HUES64 (cell line): ENCODE results near the gene KLHL30.

Experiments used
- H3K27ac ChIP-seq: 2 replicates; pipeline ENCODE4 v1.7.0; 2013; ENCODE audit warnings: low read depth, low read length, inconsistent platforms
- H3K27me3 ChIP-seq: 2 replicates; pipeline ENCODE4 v1.6.1; 2013; ENCODE audit warnings: mild to moderate bottlenecking, low read length; ENCODE audit not compliant: insufficient read depth
- H3K36me3 ChIP-seq: 2 replicates; pipeline ENCODE4 v1.6.1; 2013; ENCODE audit warnings: mild to moderate bottlenecking, low read length; ENCODE audit not compliant: insufficient read depth
- H3K4me1 ChIP-seq: 2 replicates; pipeline ENCODE4 v1.6.1; 2013; ENCODE audit warnings: mild to moderate bottlenecking, low read length, moderate library complexity; ENCODE audit not compliant: insufficient read depth
- H3K4me3 ChIP-seq: 2 replicates; pipeline ENCODE4 v1.5.1; 2013; ENCODE audit warnings: mild to moderate bottlenecking, low read length, moderate library complexity
- H3K9ac ChIP-seq: 2 replicates; pipeline ENCODE4 v1.6.1; 2013; ENCODE audit warnings: mild to moderate bottlenecking, low read depth, low read length
- H3K9me3 ChIP-seq: 2 replicates; pipeline ENCODE4 v1.6.1; 2013; ENCODE audit warnings: low read depth, low read length; ENCODE audit not compliant: insufficient read depth
- WGBS: fragments of 150-250, 120-280 bp; methylation state at CpG from one replicate; pipeline ENCODE4 v1.1.7; 2013; ENCODE audit warnings: missing lambda C conversion rate; 5-methylcytosine and 5-hydroxymethylcytosine counted together

The KLHL30 gene

DNA sequence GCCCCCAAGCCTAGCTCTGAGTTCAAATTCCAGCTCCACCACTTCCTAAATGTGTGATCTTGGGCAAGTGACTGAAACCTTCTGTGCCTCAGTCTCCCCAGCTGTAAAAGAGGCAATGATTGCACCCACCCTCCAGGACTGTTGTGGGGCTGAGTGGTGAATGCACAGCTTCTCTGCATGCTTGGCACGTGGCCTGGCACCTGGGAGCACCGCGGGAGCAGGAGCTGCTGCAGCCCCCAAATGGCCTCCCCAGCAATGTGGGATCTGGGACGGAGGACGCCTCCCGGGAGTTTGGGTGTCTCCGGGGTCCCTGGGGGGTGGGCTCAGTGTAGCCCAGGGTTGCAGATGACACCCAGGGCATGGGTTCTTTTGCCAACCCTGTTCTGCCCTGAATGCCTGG, 1.6 kb downstream of the KLHL30 start:
- Histone ChIP-seq H3K9ac (no peak overlapping the region), H3K27me3 (no peaks in the 10 kb centered on the region), H3K4me1 (no peaks in the 10 kb centered on the region), H3K36me3 (no peaks in the 10 kb centered on the region), H3K27ac (no peak overlapping the region), H3K9me3 (no peaks in the 10 kb centered on the region), H3K4me3 (no peak overlapping the region)
- WGBS = 91% methylated on average over 7 of the region's 7 CpGs

- no peak overlapping the region for H3K9ac ChIP-seq
- 94% methylated on average over 60 of the region's 60 CpGs for WGBS
- H3K4me1 ChIP-seq = no peaks in the 10 kb centered on the region
- H3K27ac ChIP-seq = no peak overlapping the region
- no peaks in the 10 kb centered on the region for H3K9me3 ChIP-seq
- H3K36me3 ChIP-seq = no peaks in the 10 kb centered on the region
- H3K4me3 ChIP-seq = no peak overlapping the region
- H3K27me3 ChIP-seq = no peaks in the 10 kb centered on the region
These were observed 2.5 kb downstream of the KLHL30 start for GRCh38 chr2:238140721-238141540.

- 94% methylated on average over 10 of the region's 10 CpGs for WGBS
- no peak overlapping the region for H3K4me3 ChIP-seq
- no peaks in the 10 kb centered on the region for H3K4me1 ChIP-seq
- no peaks in the 10 kb centered on the region for H3K36me3 ChIP-seq
- H3K27ac ChIP-seq = no peak overlapping the region
- no peak overlapping the region for H3K9ac ChIP-seq
- no peaks in the 10 kb centered on the region for H3K27me3 ChIP-seq
- H3K9me3 ChIP-seq = no peaks in the 10 kb centered on the region
These were observed 3.3 kb downstream of the KLHL30 start for GRCh38 chr2:238141541-238142318.

- Histone ChIP-seq H3K4me3 (no peak overlapping the region), H3K4me1 (no peaks in the 10 kb centered on the region), H3K27ac (no peak overlapping the region), H3K27me3 (no peaks in the 10 kb centered on the region), H3K9me3 (no peaks in the 10 kb centered on the region), H3K36me3 (no peaks in the 10 kb centered on the region), H3K9ac (no peak overlapping the region)
- WGBS = 87% methylated on average over 29 of the region's 30 CpGs
These were observed 4.1 kb downstream of the KLHL30 start for GRCh38 chr2:238142382-238143205.

DNA sequence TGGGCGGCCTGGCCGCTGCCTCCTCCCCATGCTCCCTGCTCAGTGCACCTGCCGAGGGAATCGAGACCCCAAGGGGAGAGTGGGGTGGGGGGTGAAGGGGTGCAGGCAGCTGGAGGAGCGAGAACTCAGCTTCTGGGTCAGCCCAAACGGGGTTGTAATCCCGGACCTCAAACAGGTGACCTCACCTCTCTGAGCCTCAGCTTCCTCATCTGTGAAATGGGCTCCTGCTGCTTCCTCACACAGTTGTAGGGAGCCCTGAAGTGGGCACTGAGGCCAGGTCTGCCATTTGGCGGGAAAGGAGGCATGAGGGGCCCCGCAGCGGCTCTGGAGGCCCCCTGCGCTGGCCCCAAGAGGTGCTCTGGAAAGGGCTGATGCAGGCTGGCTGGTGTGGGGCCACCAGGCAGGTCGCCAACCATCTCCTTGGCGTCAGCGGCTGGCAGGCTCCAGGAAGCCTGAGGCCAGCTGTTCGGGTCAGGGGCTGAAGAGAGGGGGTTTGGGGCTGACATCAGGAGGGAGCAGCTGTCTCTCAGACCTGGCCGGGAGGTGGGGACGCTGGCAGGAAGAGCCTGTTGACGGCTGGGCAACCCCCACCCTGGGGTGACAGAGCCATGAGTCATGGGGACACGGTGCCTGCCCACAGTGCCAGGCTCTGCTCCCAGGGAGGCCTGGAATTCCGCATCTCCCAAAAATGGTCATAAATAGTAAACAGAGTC, 4.9 kb downstream of the KLHL30 start:
- Histone ChIP-seq H3K4me1 (no peaks in the 10 kb centered on the region), H3K36me3 (no peaks in the 10 kb centered on the region), H3K27ac (no peak overlapping the region), H3K9ac (no peak overlapping the region), H3K27me3 (no peaks in the 10 kb centered on the region), H3K9me3 (no peaks in the 10 kb centered on the region), H3K4me3 (no peak overlapping the region)
- 92% methylated on average over 20 of the region's 20 CpGs for WGBS

- Histone ChIP-seq H3K27ac (no peak overlapping the region), H3K27me3 (no peaks in the 10 kb centered on the region), H3K9ac (no peak overlapping the region), H3K36me3 (no peaks in the 10 kb centered on the region), H3K4me3 (no peak overlapping the region), H3K4me1 (no peaks in the 10 kb centered on the region), H3K9me3 (no peaks in the 10 kb centered on the region)
- WGBS = 91% methylated on average over 5 of the region's 5 CpGs
These were observed 5.8 kb downstream of the KLHL30 start for GRCh38 chr2:238144262-238144661.

- Histone ChIP-seq H3K36me3 (no peaks in the 10 kb centered on the region), H3K27ac (no peak overlapping the region), H3K4me1 (no peaks in the 10 kb centered on the region), H3K27me3 (no peaks in the 10 kb centered on the region), H3K9me3 (no peaks in the 10 kb centered on the region), H3K9ac (no peak overlapping the region), H3K4me3 (no peak overlapping the region)
- 85% methylated on average over 12 of the region's 12 CpGs for WGBS
These were observed 6.6 kb downstream of the KLHL30 start for GRCh38 chr2:238145046-238145445.

DNA sequence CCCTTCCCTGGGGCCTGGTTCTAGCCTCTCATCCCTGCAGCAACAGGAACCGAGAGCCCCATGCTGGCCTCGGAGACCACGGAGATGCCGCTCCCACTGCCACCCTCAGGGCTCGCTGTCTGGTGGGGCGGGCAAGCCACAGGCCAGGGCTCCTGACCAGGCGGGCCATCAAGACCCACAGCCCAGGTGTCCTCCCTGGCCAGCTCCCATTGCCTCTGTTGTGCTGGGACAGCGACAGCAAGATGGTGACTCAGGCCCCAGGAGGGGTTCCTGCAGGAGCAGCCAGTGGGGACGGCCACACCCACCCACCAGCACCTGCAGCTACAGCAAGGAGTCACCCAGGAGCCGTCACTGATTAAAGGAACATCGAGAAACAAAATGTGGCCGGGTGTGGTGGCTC, 7.4 kb downstream of the KLHL30 start:
- Histone ChIP-seq H3K36me3 (no peaks in the 10 kb centered on the region), H3K27ac (no peak overlapping the region), H3K4me3 (no peak overlapping the region), H3K9ac (no peak overlapping the region), H3K9me3 (no peaks in the 10 kb centered on the region), H3K4me1 (no peaks in the 10 kb centered on the region), H3K27me3 (no peaks in the 10 kb centered on the region)
- 86% methylated on average over 12 of the region's 12 CpGs for WGBS

GRCh38 chr2:238146884-238147544, 8.5 kb downstream of the KLHL30 start:
- no peak overlapping the region for H3K27ac ChIP-seq
- H3K4me1 ChIP-seq = no peaks in the 10 kb centered on the region

GRCh38 chr2:238148981-238149380, 10.5 kb downstream of the KLHL30 start:
- Histone ChIP-seq H3K9ac (no peak overlapping the region), H3K36me3 (no peaks in the 10 kb centered on the region), H3K4me3 (no peak overlapping the region), H3K4me1 (no peaks in the 10 kb centered on the region), H3K27me3 (no peaks in the 10 kb centered on the region), H3K27ac (no peak overlapping the region), H3K9me3 (no peaks in the 10 kb centered on the region)
- WGBS = 95% methylated on average over 15 of the region's 15 CpGs

More at GRCh38 chr2:238146884-238147544, 8.5 kb downstream of the KLHL30 start:
- H3K9me3 ChIP-seq = no peaks in the 10 kb centered on the region
- whole genome bisulfite sequencing = 91% methylated on average over 13 of the region's 13 CpGs
- H3K27me3 ChIP-seq = no peaks in the 10 kb centered on the region
- no peak overlapping the region for H3K9ac ChIP-seq
- H3K36me3 ChIP-seq = no peaks in the 10 kb centered on the region
- H3K4me3 ChIP-seq = no peak overlapping the region
